ENCODE measurements around the gene DDX25. TPM values are rescaled to one million over a fixed set of nuclear protein-coding genes. Genes with fewer than 3 reads are reported as not detected.

DDX25 gene
- total and polyA plus RNA-seq, 2 experiments from 2014 or later, result 6.1 to 7.5 TPM

GRCh38 chr11:125950696-125951651 is 46.7 kb downstream of the DDX25 start:
- H3K4me1 ChIP-seq (ENCODE audit: low read depth), result peaks cover 5% of the 10 kb centered on the region
- H3K27ac ChIP-seq, result no peak overlapping the region
- TF ChIP-seq CTCF (IDR thresholded peaks at IDR 0.05; ENCODE audit: low read depth, low read length), result no peak
- no peaks in the 10 kb centered on the region for H3K9me3 ChIP-seq (ENCODE audit: low read depth)
- H3K4me3 ChIP-seq, result no peak overlapping the region
- no peaks in the 10 kb centered on the region for H3K36me3 ChIP-seq
- DNase-seq (ENCODE audit: low read depth in 1 of 2, low spot score in 1 of 2), result peak in 1 of 2 donors; percentile 86
- no peaks in the 10 kb centered on the region for H3K27me3 ChIP-seq

GRCh38 chr11:125951731-125952130 is 47.4 kb downstream of the DDX25 start:
- no peak for DNase-seq (ENCODE audit: low read depth in 1 of 2, low spot score in 1 of 2)
- no peak overlapping the region for H3K27ac ChIP-seq

GRCh38 chr11:125952559-125952958 is 48.3 kb downstream of the DDX25 start:
- no peak for TF ChIP-seq CTCF (IDR thresholded peaks at IDR 0.05; ENCODE audit: low read depth, low read length)
- no peak for DNase-seq (ENCODE audit: low read depth in 1 of 2, low spot score in 1 of 2)
- no peaks in the 10 kb centered on the region for H3K9me3 ChIP-seq (ENCODE audit: low read depth)
- H3K36me3 ChIP-seq, result no peaks in the 10 kb centered on the region
- H3K4me3 ChIP-seq, result no peak overlapping the region
- no peaks in the 10 kb centered on the region for H3K27me3 ChIP-seq
- H3K27ac ChIP-seq, result no peak overlapping the region
- peaks cover 5% of the 10 kb centered on the region for H3K4me1 ChIP-seq (ENCODE audit: low read depth)

More at GRCh38 chr11:125951731-125952130, 47.4 kb downstream of the DDX25 start:
- TF ChIP-seq CTCF (IDR thresholded peaks at IDR 0.05; ENCODE audit: low read depth, low read length), result no peak
- peaks cover 5% of the 10 kb centered on the region for H3K4me1 ChIP-seq (ENCODE audit: low read depth)
- no peaks in the 10 kb centered on the region for H3K36me3 ChIP-seq
- no peak overlapping the region for H3K4me3 ChIP-seq
- H3K27me3 ChIP-seq, result no peaks in the 10 kb centered on the region
- no peaks in the 10 kb centered on the region for H3K9me3 ChIP-seq (ENCODE audit: low read depth)

GRCh38 chr11:125952973-125953372 is 48.7 kb downstream of the DDX25 start:
- Histone ChIP-seq H3K36me3 (no peaks in the 10 kb centered on the region), H3K9me3 (ENCODE audit: low read depth) (no peaks in the 10 kb centered on the region), H3K27me3 (no peaks in the 10 kb centered on the region), H3K4me1 (ENCODE audit: low read depth) (peaks cover 5% of the 10 kb centered on the region), H3K4me3 (no peak overlapping the region), H3K27ac (no peak overlapping the region)
- DNase-seq (ENCODE audit: low read depth in 1 of 2, low spot score in 1 of 2), result peak in 1 of 2 donors; percentile 60
- TF ChIP-seq CTCF (IDR thresholded peaks at IDR 0.05; ENCODE audit: low read depth, low read length), result no peak

- TF ChIP-seq CTCF (IDR thresholded peaks at IDR 0.05; ENCODE audit: low read depth, low read length), result no peak
- H3K4me1 ChIP-seq (ENCODE audit: low read depth), result peaks cover 5% of the 10 kb centered on the region
- DNase-seq (ENCODE audit: low read depth in 1 of 2, low spot score in 1 of 2), result no peak
- H3K9me3 ChIP-seq (ENCODE audit: low read depth), result no peaks in the 10 kb centered on the region
- no peak overlapping the region for H3K4me3 ChIP-seq
- H3K36me3 ChIP-seq, result no peaks in the 10 kb centered on the region
- H3K27ac ChIP-seq, result no peak overlapping the region
- no peaks in the 10 kb centered on the region for H3K27me3 ChIP-seq
These were observed 49.2 kb downstream of the DDX25 start for GRCh38 chr11:125953401-125953935.

Measured in cardiac muscle cell (in vitro differentiated cells and primary cell).